Pancreas (tissue), 10 donors: ENCODE results near the gene EXOC3L1. TPM values are rescaled to one million over a fixed set of nuclear protein-coding genes. Genes with fewer than 3 reads are reported as not detected.

ENCODE experiments used
- ATAC-seq, 4 donors: fragments of 200-7000 bp; cut with Tn5 transposase; one replicate each; pipeline versions ENCODE4 v1.8.0 to v1.9.1; 2020; ENCODE audit warnings: mild to moderate bottlenecking in 4 of 4, moderate library complexity in 4 of 4
- DNase-seq, 6 donors: peaks; one replicate each; pipeline ENCODE4 v3.0.0-alpha.2; 2020
- FAIRE-seq: peaks from 2 replicates; lab custom pipeline; 2012; peaks lifted over from hg19 to GRCh38; lab: Jason Lieb, UNC
- H3K27ac ChIP-seq, 4 donors: fragments of 200-600 bp; sonication (generic); 1 replicate in 3 of 4; 2 replicates in 1 of 4; pipeline versions ENCODE4 v1.5.0 to v1.8.0; 2020
- H3K27me3 ChIP-seq, 4 donors: fragments of 200-600 bp; one replicate each; pipeline ENCODE4 v1.8.0; 2021
- H3K36me3 ChIP-seq, 3 donors: fragments of 200-600 bp; sonication (generic) in 1 of 3; one replicate each; pipeline versions ENCODE4 v1.5.0 to v1.8.0; 2020 to 2021
- H3K4me1 ChIP-seq, 3 donors: fragments of 200-600 bp; one replicate each; pipeline ENCODE4 v1.8.0; 2021
- H3K4me3 ChIP-seq, 4 donors: fragments of 200-600 bp; sonication (generic) in 2 of 4; one replicate each; pipeline versions ENCODE4 v1.5.0 to v1.8.0; 2020 to 2021
- H3K9me3 ChIP-seq, 4 donors: fragments of 200-600 bp; one replicate each; pipeline ENCODE4 v1.8.0; 2021
- CTCF ChIP-seq, 4 donors: fragments of 200-600 bp; sonication (generic) in 3 of 4; IDR thresholded peaks; one replicate each; pipeline versions ENCODE4 v1.5.0 to v1.8.0; 2021; ENCODE audit warnings: antibody characterized with exemption in 4 of 4
- WGBS, 2 donors: extraction: QIAGEN DNeasy Blood & Tissue Kit; methylation state at CpG; one replicate each; pipeline ENCODE4 v1.1.7; 2013; 5-methylcytosine and 5-hydroxymethylcytosine counted together
- intact Hi-C, 3 donors: fragments of 100-400 bp; cut with DNase I; formaldehyde crosslinking; loops; one replicate each; pipeline versions ENCODE4 v1.11.1 to v1.14.2; 2022
- polyA plus RNA-seq, 2 donors: library from polyadenylated mRNA; stranded (reverse); fragments of 200-250 nt; gene quantifications; one replicate each; pipeline ENCODE4 v1.2.3, GENCODE V29; 2013
- total RNA-seq, 6 donors: library from RNA; stranded (reverse); fragmentation: NEBNext Ultra II Directional in 4 of 6; extraction: Animal tissue kit (Norgen Biotek cat#: 25700) in 4 of 6; gene quantifications; one replicate each; pipeline versions ENCODE4 v1.2.1 to v1.2.4, GENCODE V29; 2021 to 2023
- donor health status: healthy with polysubstance abuse.
- donor health status: DM: no; HTN: no; CAD: no; lungs with moderate emphysema.
- donor health status: DM: no; HTN: no; CAD: no.
- donor health status: control.
- donor health status: control.
- donor health status: Bipolar disorder and iron deficiency.
- donor health status: DM: yes; HTN: yes; CAD: no.
- donor health status: DM: no; HTN: no; CAD: no.
- donor health status: DM: no; HTN: no; CAD: no.
- donor health status: DM: yes; HTN: yes; CAD: no.

Gene EXOC3L1
- total and polyA plus RNA-seq, 8 donors: 0.67 to 6.2 (median 1.5) TPM

DNA sequence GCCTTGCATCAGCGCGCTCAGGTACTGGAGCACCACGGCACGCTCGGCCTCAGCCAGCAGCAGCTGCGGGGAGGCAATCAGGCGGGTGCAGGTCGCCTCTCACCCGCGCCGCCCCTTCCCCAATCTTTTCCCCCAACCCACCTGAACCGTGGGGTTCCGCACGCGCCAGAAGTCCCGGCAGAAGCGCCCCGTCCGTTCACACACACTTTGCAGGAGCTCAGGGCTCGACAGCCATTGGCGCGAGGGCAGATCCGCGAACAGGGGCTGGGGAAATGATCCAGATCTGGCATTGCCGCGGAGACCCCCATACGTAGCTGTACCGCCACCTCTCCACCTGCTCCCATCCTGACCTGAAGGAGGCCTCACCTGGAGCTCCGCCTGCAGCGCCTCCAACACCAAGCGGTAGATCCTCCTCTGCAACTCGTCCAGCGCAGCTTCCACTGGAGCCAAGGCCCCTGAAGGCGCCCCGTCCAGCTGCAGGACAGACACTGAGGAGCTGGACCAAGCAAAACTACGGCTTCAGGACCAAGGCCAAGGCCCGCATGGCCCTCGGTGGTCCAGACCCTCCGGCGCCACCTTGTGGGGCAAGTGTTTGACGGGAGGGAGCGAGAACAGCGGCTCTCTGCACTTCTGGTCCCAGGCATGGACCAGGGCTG lies 4.8 kb downstream of the EXOC3L1 start:
- Histone ChIP-seq H3K27ac (no peak overlapping the region), H3K9me3 (no peaks in the 10 kb centered on the region), H3K36me3 (no peaks in the 10 kb centered on the region), H3K4me1 (peaks cover 4 to 15% (median 12%) of the 10 kb centered on the region in 3 donors), H3K4me3 (peak overlapping the region in 2 of 4 donors; percentile 52 to 64), H3K27me3 (no peaks in the 10 kb centered on the region)
- FAIRE-seq (no peak), DNase-seq (peak; percentile 88 to 97 (median 93)), ATAC-seq (peak; percentile 57 to 72 (median 67))
- intact Hi-C loops: loop anchor here in 1 of 3 donors (10.0 kb wide), 1 partner anchor 170 kb away; no protein-coding TSS in a partner anchor
- WGBS, 2 donors: 13 to 14% methylated on average over 42 to 43 of the region's 43 CpGs
- TF ChIP-seq CTCF (IDR thresholded peaks at IDR 0.05): peak; percentile 64 to 75 (median 74)

DNA sequence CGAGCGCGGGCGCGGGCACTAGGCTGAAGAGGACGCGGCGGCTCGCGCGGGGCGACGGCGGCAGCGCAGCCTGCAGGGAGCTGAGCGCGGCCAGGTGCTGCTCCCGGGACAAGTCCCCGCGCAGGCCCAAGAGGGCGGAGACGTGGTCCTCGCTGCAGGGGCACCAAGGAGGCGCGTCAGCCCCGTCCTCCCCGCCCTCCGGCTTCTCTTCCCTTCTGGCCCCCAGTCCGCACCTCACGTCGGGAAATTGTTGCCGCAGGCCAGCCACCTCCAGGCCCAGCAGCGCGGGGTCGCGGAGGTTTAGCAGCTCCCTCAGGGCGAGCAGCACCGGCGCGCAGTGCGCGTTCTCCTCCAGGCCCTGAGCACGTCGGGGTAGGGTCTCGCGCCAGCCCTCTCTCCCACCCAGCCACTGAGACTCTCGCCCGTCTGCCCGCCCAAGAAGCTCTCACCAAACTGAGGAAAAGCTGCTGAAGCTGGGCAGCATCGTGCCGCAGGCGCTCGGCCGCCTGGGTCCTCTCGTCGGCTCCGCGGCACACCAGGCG lies 5.4 kb downstream of the EXOC3L1 start:
- peak overlapping the region; percentile 91 to 98 (median 97) for H3K27ac ChIP-seq

GRCh38 chr16:67183627-67184452 lies 6.1 kb downstream of the EXOC3L1 start, which contains the start of gene MATCAP1:
Gene MATCAP1, minus strand, starts transcription at chr16:67183963. Its CDS starts 3,353 bp downstream, at chr16:67180610.
- peak; percentile 98 for FAIRE-seq
- peaks cover 4 to 15% (median 12%) of the 10 kb centered on the region in 3 donors for H3K4me1 ChIP-seq
- WGBS, 2 donors: 0 to 1% methylated on average over 71 to 77 of the region's 77 CpGs
- H3K27me3 ChIP-seq: no peaks in the 10 kb centered on the region
- intact Hi-C loops: loop anchor here in 1 of 3 donors (10.0 kb wide), 1 partner anchor 169 kb away; no protein-coding TSS in a partner anchor
- H3K27ac ChIP-seq: peak within 1 kb of the TSS; percentile 91 to 98 (median 97)
- no peaks in the 10 kb centered on the region for H3K36me3 ChIP-seq
- DNase-seq: peak; percentile 92 to 96 (median 94)
- ATAC-seq: peak; percentile 90 to 94 (median 90)
- no peaks in the 10 kb centered on the region for H3K9me3 ChIP-seq
- H3K4me3 ChIP-seq: peak within 1 kb of the TSS; percentile 52 to 74 (median 64)
- no peak for TF ChIP-seq CTCF (IDR thresholded peaks at IDR 0.05)

More for the DNA sequence above, 5.4 kb downstream of the EXOC3L1 start:
- Histone ChIP-seq H3K36me3 (no peaks in the 10 kb centered on the region), H3K27me3 (no peaks in the 10 kb centered on the region), H3K4me3 (peak overlapping the region; percentile 52 to 74 (median 64)), H3K9me3 (no peaks in the 10 kb centered on the region), H3K4me1 (peaks cover 4 to 15% (median 12%) of the 10 kb centered on the region in 3 donors)
- 7% methylated on average over 57 to 59 of the region's 59 CpGs for WGBS, 2 donors
- peak in 3 of 6 donors; percentile 64 to 86 (median 77) for DNase-seq
- peak; percentile 18 to 35 (median 20) for ATAC-seq
- intact Hi-C loops: loop anchor here in 1 of 3 donors (10.0 kb wide), 1 partner anchor 170 kb away; no protein-coding TSS in a partner anchor
- no peak for FAIRE-seq
- TF ChIP-seq CTCF (IDR thresholded peaks at IDR 0.05): no peak

DNA sequence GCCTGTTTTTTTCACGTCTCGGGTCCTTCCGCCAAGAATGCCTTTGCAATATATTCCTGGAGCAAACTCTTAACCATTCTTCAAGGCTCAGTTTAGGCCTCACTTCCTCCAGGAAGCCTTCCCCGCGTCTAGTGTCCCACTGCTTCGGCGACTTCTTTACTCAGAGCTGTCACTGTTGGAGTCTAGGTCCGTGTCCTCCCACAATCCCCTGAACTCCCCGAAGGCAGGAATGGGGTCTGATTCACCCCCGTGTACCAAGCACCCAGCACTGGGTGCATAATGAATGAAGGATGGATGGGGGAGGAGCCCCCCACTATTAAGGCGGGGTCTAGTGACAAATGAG lies 6.7 kb downstream of the EXOC3L1 start:
- Histone ChIP-seq H3K4me3 (peak overlapping the region; percentile 52 to 74 (median 64)), H3K9me3 (no peaks in the 10 kb centered on the region), H3K27ac (peak overlapping the region; percentile 91 to 98 (median 97)), H3K27me3 (no peaks in the 10 kb centered on the region), H3K4me1 (peaks cover 4 to 15% (median 12%) of the 10 kb centered on the region in 3 donors), H3K36me3 (no peaks in the 10 kb centered on the region)
- 8% methylated on average over 11 of the region's 11 CpGs for WGBS, 2 donors
- intact Hi-C loops: loop anchor here in 1 of 3 donors (10.0 kb wide), 1 partner anchor 168 kb away; no protein-coding TSS in a partner anchor
- no peak for DNase-seq
- no peak for FAIRE-seq
- no peak for ATAC-seq
- no peak for TF ChIP-seq CTCF (IDR thresholded peaks at IDR 0.05)
